DOHH2 (cell line): ENCODE measurements around the gene NTNG1.

Experiments used
- EZH2phosphoT487 ChIP-seq: fragments of 200-600 bp; sonication (generic); IDR thresholded peaks from 2 replicates; pipeline ENCODE4 v1.6.1; 2017; ENCODE audit warnings: borderline replicate concordance, mild to moderate bottlenecking, antibody characterized with exemption, low read length, moderate library complexity, mixed read lengths
- TF ChIP-seq, protein P1 (sequence below): fragments of 200-600 bp; sonication (generic); IDR thresholded peaks from one replicate; pipeline ENCODE4 v1.5.1; 2014; ENCODE audit warnings: antibody characterized with exemption, mild to moderate bottlenecking, low read depth, low read length; ENCODE audit not compliant: poor library complexity, severe bottlenecking

DNA sequence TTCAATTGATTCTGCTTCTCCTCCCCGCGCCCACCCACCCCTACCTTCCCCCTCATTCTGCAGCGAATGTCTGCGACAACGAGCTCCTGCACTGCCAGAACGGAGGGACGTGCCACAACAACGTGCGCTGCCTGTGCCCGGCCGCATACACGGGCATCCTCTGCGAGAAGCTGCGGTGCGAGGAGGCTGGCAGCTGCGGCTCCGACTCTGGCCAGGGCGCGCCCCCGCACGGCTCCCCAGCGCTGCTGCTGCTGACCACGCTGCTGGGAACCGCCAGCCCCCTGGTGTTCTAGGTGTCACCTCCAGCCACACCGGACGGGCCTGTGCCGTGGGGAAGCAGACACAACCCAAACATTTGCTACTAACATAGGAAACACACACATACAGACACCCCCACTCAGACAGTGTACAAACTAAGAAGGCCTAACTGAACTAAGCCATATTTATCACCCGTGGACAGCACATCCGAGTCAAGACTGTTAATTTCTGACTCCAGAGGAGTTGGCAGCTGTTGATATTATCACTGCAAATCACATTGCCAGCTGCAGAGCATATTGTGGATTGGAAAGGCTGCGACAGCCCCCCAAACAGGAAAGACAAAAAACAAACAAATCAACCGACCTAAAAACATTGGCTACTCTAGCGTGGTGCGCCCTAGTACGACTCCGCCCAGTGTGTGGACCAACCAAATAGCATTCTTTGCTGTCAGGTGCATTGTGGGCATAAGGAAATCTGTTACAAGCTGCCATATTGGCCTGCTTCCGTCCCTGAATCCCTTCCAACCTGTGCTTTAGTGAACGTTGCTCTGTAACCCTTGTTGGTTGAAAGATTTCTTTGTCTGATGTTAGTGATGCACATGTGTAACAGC, 339.9 kb downstream of the NTNG1 start:
- TF ChIP-seq, protein P1, sequence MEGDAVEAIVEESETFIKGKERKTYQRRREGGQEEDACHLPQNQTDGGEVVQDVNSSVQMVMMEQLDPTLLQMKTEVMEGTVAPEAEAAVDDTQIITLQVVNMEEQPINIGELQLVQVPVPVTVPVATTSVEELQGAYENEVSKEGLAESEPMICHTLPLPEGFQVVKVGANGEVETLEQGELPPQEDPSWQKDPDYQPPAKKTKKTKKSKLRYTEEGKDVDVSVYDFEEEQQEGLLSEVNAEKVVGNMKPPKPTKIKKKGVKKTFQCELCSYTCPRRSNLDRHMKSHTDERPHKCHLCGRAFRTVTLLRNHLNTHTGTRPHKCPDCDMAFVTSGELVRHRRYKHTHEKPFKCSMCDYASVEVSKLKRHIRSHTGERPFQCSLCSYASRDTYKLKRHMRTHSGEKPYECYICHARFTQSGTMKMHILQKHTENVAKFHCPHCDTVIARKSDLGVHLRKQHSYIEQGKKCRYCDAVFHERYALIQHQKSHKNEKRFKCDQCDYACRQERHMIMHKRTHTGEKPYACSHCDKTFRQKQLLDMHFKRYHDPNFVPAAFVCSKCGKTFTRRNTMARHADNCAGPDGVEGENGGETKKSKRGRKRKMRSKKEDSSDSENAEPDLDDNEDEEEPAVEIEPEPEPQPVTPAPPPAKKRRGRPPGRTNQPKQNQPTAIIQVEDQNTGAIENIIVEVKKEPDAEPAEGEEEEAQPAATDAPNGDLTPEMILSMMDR = no peak
- TF ChIP-seq EZH2phosphoT487 = no peak
